Measurements from ENCODE around the gene RIMBP2.

The RIMBP2 gene

DNA sequence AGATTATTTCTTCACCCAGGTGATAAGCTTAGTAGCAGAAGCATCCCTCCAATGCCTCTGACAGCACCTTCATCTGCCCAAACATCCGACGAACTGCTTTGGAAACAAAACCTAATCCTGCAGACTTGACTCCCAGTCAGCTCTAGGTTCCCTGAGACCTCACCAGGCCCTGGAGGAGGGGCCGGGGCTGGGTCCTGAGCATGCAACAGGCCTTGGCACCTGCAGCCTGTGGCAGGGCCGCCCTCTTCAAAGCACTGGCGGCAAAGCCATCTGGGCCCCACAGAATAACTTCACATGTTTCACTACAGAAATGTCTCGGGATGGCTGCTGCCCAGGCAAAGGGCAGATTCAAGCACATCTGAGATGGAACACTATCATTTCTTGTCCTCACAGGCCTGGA, 245.1 kb downstream of the RIMBP2 start:
- H2BK12ac ChIP-seq (ENCODE audit: low read length), result no peak overlapping the region
- H4K91ac ChIP-seq (ENCODE audit: low read depth, low read length, poor library complexity), result no peak overlapping the region

GRCh38 chr12:130469552-130469951, 246.5 kb downstream of the RIMBP2 start:
- Histone ChIP-seq H3K36me3 (replicated peaks in 1 of 2; ENCODE audit: control insufficient read depth in 2 of 2, insufficient read depth in 2 of 2, low read length in 2 of 2) (no peaks in the 10 kb centered on the region), H2AK5ac (ENCODE audit: low read depth, low read length) (no peak overlapping the region), H2BK5ac (ENCODE audit: low read length) (no peak overlapping the region), H4K91ac (ENCODE audit: low read depth, low read length, poor library complexity) (no peak overlapping the region), H2BK12ac (ENCODE audit: low read length) (no peak overlapping the region), H3K4me2 (ENCODE audit: insufficient read depth, low read length, poor library complexity, severe bottlenecking) (no peak overlapping the region), H4K8ac (ENCODE audit: low read depth, low read length) (no peak overlapping the region), H2BK120ac (ENCODE audit: low read depth, low read length) (no peak overlapping the region), H3K23ac (ENCODE audit: low read depth, low read length, poor library complexity) (no peak overlapping the region), H2BK15ac (ENCODE audit: low read length) (no peak overlapping the region), H3K4me3 (ENCODE audit: low read length in 2 of 2) (no peak overlapping the region), H3K4me1 (ENCODE audit: control insufficient read depth in 2 of 2, insufficient read depth in 1 of 2, low read depth in 1 of 2, low read length in 2 of 2) (peaks cover 0 to 2% of the 10 kb centered on the region in 2 donors), H3K9me3 (replicated peaks in 1 of 2; ENCODE audit: control insufficient read depth in 2 of 2, insufficient read depth in 1 of 2, low read depth in 1 of 2, low read length in 2 of 2) (peaks cover 0 to 5% of the 10 kb centered on the region in 2 donors), H3K18ac (ENCODE audit: low read length) (no peak overlapping the region), H3K27ac (replicated peaks; ENCODE audit: low read length) (no peak overlapping the region), H3K14ac (ENCODE audit: low read length) (no peak overlapping the region), H3K4ac (ENCODE audit: low read length) (no peak overlapping the region), H3K27me3 (ENCODE audit: control insufficient read depth in 3 of 3, insufficient read depth in 3 of 3, low read depth in 1 of 3, low read length in 3 of 3) (peaks cover 0 to 8% (median 0%) of the 10 kb centered on the region in 3 experiments), H3K79me1 (ENCODE audit: low read depth, low read length) (no peaks in the 10 kb centered on the region), H2AFZ (ENCODE audit: low read length) (no peak overlapping the region), H3K9ac (ENCODE audit: low read depth, low read length, poor library complexity) (no peak overlapping the region)
- WGBS, 2 donors (ENCODE audit: extremely low coverage in 2 of 2, insufficient read length in 2 of 2, insufficient replicate concordance in 1 of 2), result no CpG with 5 or more reads among the region's 7 CpGs
- DNase-seq (ENCODE audit: low spot score), result no peak

More for the DNA sequence above, 245.1 kb downstream of the RIMBP2 start:
- Histone ChIP-seq H3K36me3 (replicated peaks in 1 of 2; ENCODE audit: control insufficient read depth in 2 of 2, insufficient read depth in 2 of 2, low read length in 2 of 2) (no peaks in the 10 kb centered on the region), H3K79me1 (ENCODE audit: low read depth, low read length) (no peaks in the 10 kb centered on the region), H2BK15ac (ENCODE audit: low read length) (no peak overlapping the region), H3K4me3 (ENCODE audit: low read length in 2 of 2) (no peak overlapping the region), H4K8ac (ENCODE audit: low read depth, low read length) (no peak overlapping the region), H3K9me3 (replicated peaks in 1 of 2; ENCODE audit: control insufficient read depth in 2 of 2, insufficient read depth in 1 of 2, low read depth in 1 of 2, low read length in 2 of 2) (peaks cover 0 to 5% of the 10 kb centered on the region in 2 donors), H2AK5ac (ENCODE audit: low read depth, low read length) (no peak overlapping the region), H3K9ac (ENCODE audit: low read depth, low read length, poor library complexity) (no peak overlapping the region), H3K18ac (ENCODE audit: low read length) (no peak overlapping the region), H3K4me1 (ENCODE audit: control insufficient read depth in 2 of 2, insufficient read depth in 1 of 2, low read depth in 1 of 2, low read length in 2 of 2) (peaks cover 0 to 7% of the 10 kb centered on the region in 2 donors), H3K27me3 (ENCODE audit: control insufficient read depth in 3 of 3, insufficient read depth in 3 of 3, low read depth in 1 of 3, low read length in 3 of 3) (peaks cover 0 to 19% (median 0%) of the 10 kb centered on the region in 3 experiments), H3K14ac (ENCODE audit: low read length) (no peak overlapping the region), H3K4me2 (ENCODE audit: insufficient read depth, low read length, poor library complexity, severe bottlenecking) (no peak overlapping the region), H3K27ac (replicated peaks; ENCODE audit: low read length) (no peak overlapping the region), H3K23ac (ENCODE audit: low read depth, low read length, poor library complexity) (no peak overlapping the region), H2BK5ac (ENCODE audit: low read length) (no peak overlapping the region), H3K4ac (ENCODE audit: low read length) (no peak overlapping the region), H2AFZ (ENCODE audit: low read length) (no peak overlapping the region), H2BK120ac (ENCODE audit: low read depth, low read length) (no peak overlapping the region)
- no CpG with 5 or more reads among the region's 6 CpGs for WGBS, 2 donors (ENCODE audit: extremely low coverage in 2 of 2, insufficient read length in 2 of 2, insufficient replicate concordance in 1 of 2)
- no peak for DNase-seq (ENCODE audit: low spot score)

DNA sequence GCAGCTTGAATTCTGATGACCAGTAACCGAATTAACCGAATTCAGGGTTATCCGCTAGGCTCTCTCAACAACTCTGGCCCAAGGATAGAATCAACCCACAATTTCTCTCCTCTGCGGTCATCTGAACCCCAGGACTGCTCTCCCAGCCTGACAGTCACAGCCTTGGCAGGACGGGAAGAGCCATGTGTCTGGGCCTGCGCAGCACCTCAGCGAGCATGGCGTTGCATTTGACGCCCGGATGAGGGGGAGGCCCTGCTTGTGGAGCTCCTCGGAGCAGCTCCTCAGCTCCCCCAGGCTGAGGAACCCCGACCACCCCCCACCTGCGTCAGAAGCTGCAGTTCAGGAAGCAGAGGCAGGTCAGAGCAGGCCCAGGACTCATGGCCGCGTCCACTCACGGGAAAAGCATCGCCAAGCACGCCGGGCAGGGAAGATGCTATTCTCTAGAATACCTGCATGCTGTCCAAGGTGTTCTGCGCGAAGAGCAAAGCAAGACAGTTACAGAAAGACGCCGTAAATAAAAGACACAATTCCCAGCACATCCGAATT, 247.3 kb downstream of the RIMBP2 start:
- Histone ChIP-seq H3K14ac (ENCODE audit: low read length) (no peak overlapping the region), H3K79me1 (ENCODE audit: low read depth, low read length) (no peaks in the 10 kb centered on the region), H3K4me1 (ENCODE audit: control insufficient read depth in 2 of 2, insufficient read depth in 1 of 2, low read depth in 1 of 2, low read length in 2 of 2) (peaks cover 0 to 2% of the 10 kb centered on the region in 2 donors), H3K4ac (ENCODE audit: low read length) (no peak overlapping the region), H3K27ac (replicated peaks; ENCODE audit: low read length) (no peak overlapping the region), H2BK5ac (ENCODE audit: low read length) (no peak overlapping the region), H3K9me3 (replicated peaks in 1 of 2; ENCODE audit: control insufficient read depth in 2 of 2, insufficient read depth in 1 of 2, low read depth in 1 of 2, low read length in 2 of 2) (peaks cover 0 to 5% of the 10 kb centered on the region in 2 donors), H2AK5ac (ENCODE audit: low read depth, low read length) (no peak overlapping the region), H3K27me3 (ENCODE audit: control insufficient read depth in 3 of 3, insufficient read depth in 3 of 3, low read depth in 1 of 3, low read length in 3 of 3) (peaks cover 0 to 4% (median 0%) of the 10 kb centered on the region in 3 experiments), H2BK12ac (ENCODE audit: low read length) (no peak overlapping the region), H3K4me2 (ENCODE audit: insufficient read depth, low read length, poor library complexity, severe bottlenecking) (no peak overlapping the region), H3K9ac (ENCODE audit: low read depth, low read length, poor library complexity) (no peak overlapping the region), H3K23ac (ENCODE audit: low read depth, low read length, poor library complexity) (peak overlapping the region; percentile 12), H3K4me3 (ENCODE audit: low read length in 2 of 2) (no peak overlapping the region), H4K8ac (ENCODE audit: low read depth, low read length) (peak overlapping the region; percentile 19), H4K91ac (ENCODE audit: low read depth, low read length, poor library complexity) (no peak overlapping the region), H3K18ac (ENCODE audit: low read length) (no peak overlapping the region), H3K36me3 (replicated peaks in 1 of 2; ENCODE audit: control insufficient read depth in 2 of 2, insufficient read depth in 2 of 2, low read length in 2 of 2) (no peaks in the 10 kb centered on the region), H2AFZ (ENCODE audit: low read length) (no peak overlapping the region), H2BK120ac (ENCODE audit: low read depth, low read length) (no peak overlapping the region), H2BK15ac (ENCODE audit: low read length) (no peak overlapping the region)
- WGBS, 2 donors (ENCODE audit: extremely low coverage in 2 of 2, insufficient read length in 2 of 2, insufficient replicate concordance in 1 of 2), result no CpG with 5 or more reads among the region's 24 CpGs
- DNase-seq (ENCODE audit: low spot score), result no peak

DNA sequence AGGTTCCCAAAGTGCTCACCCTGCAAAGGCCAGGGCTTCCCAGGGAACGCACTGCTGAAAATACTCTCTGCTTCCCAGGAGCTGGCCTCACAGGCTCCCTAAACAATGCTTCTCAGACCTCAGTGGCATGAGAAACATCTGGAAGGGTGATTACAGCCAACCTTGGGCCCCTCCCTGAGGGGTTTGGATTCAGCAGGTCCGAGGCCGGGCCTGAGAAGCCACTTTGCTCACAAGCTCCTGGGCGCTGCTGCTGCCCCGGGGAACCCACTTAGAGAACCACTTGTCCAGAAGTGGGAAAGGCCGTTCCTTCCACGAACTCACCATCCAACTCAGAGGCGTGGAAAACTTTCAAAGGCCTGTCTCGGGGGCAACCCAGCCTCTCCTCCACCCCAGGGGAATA, 247.9 kb downstream of the RIMBP2 start:
- H2AK5ac ChIP-seq (ENCODE audit: low read depth, low read length), result no peak overlapping the region
- peaks cover 0 to 5% of the 10 kb centered on the region in 2 donors for H3K9me3 ChIP-seq (replicated peaks in 1 of 2; ENCODE audit: control insufficient read depth in 2 of 2, insufficient read depth in 1 of 2, low read depth in 1 of 2, low read length in 2 of 2)
- H3K14ac ChIP-seq (ENCODE audit: low read length), result no peak overlapping the region
- DNase-seq (ENCODE audit: low spot score), result no peak
- no CpG with 5 or more reads among the region's 9 CpGs for WGBS, 2 donors (ENCODE audit: extremely low coverage in 2 of 2, insufficient read length in 2 of 2, insufficient replicate concordance in 1 of 2)
- no peak overlapping the region for H3K18ac ChIP-seq (ENCODE audit: low read length)
- H3K9ac ChIP-seq (ENCODE audit: low read depth, low read length, poor library complexity), result no peak overlapping the region
- no peak overlapping the region for H2BK5ac ChIP-seq (ENCODE audit: low read length)
- no peak overlapping the region for H3K4me2 ChIP-seq (ENCODE audit: insufficient read depth, low read length, poor library complexity, severe bottlenecking)
- H2BK120ac ChIP-seq (ENCODE audit: low read depth, low read length), result no peak overlapping the region
- H3K4me1 ChIP-seq (ENCODE audit: control insufficient read depth in 2 of 2, insufficient read depth in 1 of 2, low read depth in 1 of 2, low read length in 2 of 2), result peaks cover 0 to 2% of the 10 kb centered on the region in 2 donors
- no peak overlapping the region for H4K8ac ChIP-seq (ENCODE audit: low read depth, low read length)
- no peak overlapping the region for H2BK15ac ChIP-seq (ENCODE audit: low read length)
- no peak overlapping the region for H3K4me3 ChIP-seq (ENCODE audit: low read length in 2 of 2)
- H4K91ac ChIP-seq (ENCODE audit: low read depth, low read length, poor library complexity), result no peak overlapping the region
- no peak overlapping the region for H2BK12ac ChIP-seq (ENCODE audit: low read length)
- no peak overlapping the region for H2AFZ ChIP-seq (ENCODE audit: low read length)
- no peak overlapping the region for H3K23ac ChIP-seq (ENCODE audit: low read depth, low read length, poor library complexity)
- no peak overlapping the region for H3K4ac ChIP-seq (ENCODE audit: low read length)
- no peaks in the 10 kb centered on the region for H3K36me3 ChIP-seq (replicated peaks in 1 of 2; ENCODE audit: control insufficient read depth in 2 of 2, insufficient read depth in 2 of 2, low read length in 2 of 2)
- no peak overlapping the region for H3K27ac ChIP-seq (replicated peaks; ENCODE audit: low read length)
- H3K79me1 ChIP-seq (ENCODE audit: low read depth, low read length), result no peaks in the 10 kb centered on the region
- H3K27me3 ChIP-seq (ENCODE audit: control insufficient read depth in 3 of 3, insufficient read depth in 3 of 3, low read depth in 1 of 3, low read length in 3 of 3), result peaks cover 0 to 4% (median 0%) of the 10 kb centered on the region in 3 experiments

All from neuronal stem cell (in vitro differentiated cells).